Stimulated activated CD4-positive, alpha-beta T cell treated with anti-CD3 and anti-CD28 coated beads, Interleukin-4, amount 100 ng/mL, for 4 hours (primary cell): Measurements from ENCODE around the gene CDK5RAP2.
"Not testable (repeated sequence)": the region's sequence is repeated elsewhere in the genome, so short reads cannot be mapped to it uniquely, and the experiment has no call there.

Experiments used
- DNase-seq, 2 experiments: peaks; one replicate each; pipeline ENCODE4 v3.0.0-alpha.2; 2020

Gene CDK5RAP2

DNA sequence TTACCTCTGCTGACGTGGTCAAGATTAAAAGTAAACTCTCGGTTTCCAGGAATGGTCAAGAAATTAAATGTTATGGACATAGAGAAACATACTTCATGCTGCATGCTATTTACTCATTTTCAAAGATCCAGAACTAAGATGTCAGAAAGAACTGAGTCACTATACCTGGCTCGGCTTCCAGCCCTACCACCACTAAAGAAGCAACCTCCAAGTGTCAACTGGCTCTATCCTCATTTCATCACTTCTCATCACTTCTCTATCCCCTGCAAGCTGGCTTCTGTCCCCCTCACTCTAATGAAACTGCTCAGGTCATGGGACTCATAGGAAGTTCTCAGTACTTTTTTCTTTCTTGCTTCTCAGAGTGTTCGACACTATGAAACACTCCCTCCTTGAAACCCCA, 116.2 kb downstream of the CDK5RAP2 start:
- no peak for DNase-seq

DNA sequence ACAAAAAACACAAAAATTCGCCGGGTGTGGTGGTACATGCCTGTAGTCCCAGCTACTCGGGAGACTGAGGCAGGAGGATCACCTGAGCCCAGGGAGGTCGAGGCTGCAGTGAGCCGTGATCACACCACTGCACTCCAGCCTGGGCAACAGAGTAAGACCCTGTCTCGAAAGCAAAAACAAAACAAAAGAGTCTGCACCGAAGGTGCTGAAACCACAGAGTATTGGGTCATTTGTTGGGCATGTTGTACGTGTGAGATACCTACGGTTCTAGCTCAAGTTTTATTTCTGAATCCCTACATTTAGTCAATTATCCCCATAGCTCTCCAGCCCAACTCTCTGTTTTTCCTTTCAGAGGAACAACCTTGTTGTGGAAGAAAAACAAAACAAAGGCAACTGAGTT, 118.3 kb downstream of the CDK5RAP2 start:
- not testable (repeated sequence) for DNase-seq

DNA sequence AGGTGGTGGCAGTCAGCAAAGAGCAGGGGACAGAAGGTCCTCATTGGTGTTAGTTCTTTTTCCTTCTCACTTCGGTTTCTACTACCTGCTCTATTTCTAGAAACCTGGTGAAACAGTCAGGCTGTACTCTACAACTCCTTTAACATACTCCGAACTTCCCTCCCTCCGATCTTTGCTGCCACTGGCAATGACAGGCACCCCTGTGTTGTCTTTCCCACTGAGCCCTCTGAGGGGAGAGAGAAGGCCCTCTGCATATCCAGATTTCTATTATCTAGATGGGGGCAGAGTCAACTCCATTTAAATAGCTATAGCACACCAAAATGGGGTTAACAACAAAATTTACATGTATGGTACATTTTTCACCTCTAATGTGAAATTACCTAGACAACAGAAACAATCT, 123.7 kb downstream of the CDK5RAP2 start:
- DNase-seq: no peak

DNA sequence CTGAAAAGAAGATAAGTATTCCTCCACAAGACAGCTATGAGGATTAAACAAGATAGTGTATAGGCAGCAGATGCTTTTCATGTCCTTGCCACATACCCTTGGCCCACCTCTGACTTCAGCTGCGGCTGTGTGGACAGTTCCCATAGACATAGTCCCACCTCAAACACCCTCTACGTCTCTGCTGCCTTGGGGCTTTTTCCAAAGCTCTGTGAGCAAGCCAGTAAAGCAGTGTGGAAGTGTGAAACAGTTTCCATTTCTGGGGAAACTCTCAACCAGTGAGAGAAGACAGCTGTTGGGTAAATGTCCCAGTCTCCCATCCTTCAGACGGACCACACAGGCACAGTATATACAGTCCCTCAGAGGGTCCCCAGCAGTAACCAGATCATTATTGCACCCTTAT, 125.5 kb downstream of the CDK5RAP2 start:
- DNase-seq: no peak

DNA sequence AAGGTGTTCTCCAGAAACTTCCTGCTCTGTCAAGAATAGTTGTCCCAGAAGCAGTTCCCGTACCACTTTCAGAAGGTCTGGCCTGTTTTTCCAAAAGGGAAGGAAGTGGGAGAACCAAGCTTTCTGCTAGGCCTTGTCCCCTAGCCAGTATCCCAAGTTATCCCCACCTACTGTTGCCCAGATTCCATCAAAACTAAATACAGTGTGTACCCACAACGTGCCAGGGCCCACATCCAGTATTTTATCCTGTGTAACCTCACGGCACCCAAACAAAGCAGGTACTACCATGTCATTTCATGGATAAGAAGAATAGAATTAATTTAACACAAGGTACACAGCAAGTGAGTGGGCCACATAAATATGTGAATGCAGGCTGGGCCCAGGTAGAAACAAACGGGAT, 126.2 kb downstream of the CDK5RAP2 start:
- DNase-seq: no peak

DNA sequence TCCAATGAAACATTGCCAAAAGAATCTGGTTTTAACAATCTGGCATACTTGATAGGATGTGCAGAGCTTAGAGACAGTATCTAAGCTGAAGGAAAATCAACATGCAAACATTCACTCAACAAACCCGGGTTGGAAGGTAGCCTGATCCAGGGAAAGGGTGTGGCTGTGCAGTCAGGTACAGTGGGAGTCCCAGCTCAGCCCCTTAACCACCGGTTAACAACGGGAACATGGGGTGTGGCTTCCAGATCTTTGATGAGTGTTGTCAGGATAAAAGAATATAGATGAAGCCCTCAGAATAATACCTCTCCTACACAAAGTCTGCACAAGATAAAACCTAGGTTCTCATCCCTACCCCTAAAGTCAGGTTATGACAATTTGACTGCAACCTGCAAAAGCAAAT, 127.3 kb downstream of the CDK5RAP2 start:
- DNase-seq: no peak

DNA sequence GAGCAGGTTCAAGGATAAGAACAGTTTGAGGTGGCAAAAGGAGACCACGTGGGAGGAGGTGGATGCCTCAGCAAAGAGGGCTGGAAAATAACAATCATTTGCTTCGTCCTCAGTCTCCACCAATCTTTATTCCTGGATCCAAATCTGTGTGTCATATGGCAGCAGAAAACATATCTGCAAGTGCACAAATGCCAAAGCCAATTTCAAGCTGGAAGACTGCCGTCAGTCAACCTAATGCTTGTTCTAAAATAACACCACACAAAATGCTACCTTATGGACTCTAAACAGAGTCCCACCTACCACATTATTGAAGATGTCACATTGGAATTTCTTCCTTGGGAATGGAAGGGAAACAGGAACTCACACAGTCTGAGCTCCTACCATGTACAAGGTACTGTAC, 129.1 kb downstream of the CDK5RAP2 start:
- DNase-seq: no peak

DNA sequence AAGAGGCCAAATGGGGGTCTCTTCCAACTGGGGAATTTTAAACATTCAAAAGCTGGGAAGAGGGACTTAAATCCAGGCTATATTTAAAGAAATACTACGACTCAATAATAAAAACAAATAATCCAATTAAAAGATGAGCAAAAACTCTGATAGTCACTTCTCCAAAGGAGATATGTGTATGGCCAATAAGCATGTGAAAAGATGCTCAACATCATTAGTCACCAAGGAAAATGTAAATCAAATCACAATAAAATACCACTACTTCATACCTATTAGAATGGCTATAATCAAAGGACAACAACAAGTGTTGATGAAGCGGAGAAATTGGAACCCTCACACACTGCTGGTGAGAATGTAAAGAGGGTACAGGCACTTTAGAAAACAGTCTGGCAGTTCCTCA, 130.4 kb downstream of the CDK5RAP2 start:
- DNase-seq: no peak

DNA sequence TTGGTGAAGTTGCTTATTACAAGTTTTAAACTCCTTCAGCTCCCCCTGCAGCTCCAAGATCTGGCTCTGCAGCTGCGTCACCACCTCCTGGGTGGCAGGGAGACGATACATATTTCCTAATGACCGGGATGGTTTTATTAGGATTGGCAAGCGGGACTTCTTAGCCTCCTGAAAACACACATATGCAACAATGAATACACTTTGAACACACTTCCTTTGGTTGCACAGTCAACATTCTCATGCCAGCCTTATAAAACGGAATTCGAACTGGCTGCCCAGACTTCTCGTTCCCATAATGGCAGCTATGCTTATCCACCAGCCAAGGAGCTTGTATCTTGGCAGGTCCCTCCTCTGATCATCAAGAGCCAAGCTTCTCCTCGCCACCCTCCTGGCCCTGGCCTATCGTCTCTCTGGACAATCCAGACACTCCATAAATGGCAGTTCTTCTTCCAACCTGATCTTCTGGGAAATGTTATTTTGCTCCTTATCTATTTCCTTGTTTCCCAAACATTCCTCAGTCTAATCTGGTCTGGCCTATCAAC, 131.9 kb downstream of the CDK5RAP2 start:
- no peak for DNase-seq

DNA sequence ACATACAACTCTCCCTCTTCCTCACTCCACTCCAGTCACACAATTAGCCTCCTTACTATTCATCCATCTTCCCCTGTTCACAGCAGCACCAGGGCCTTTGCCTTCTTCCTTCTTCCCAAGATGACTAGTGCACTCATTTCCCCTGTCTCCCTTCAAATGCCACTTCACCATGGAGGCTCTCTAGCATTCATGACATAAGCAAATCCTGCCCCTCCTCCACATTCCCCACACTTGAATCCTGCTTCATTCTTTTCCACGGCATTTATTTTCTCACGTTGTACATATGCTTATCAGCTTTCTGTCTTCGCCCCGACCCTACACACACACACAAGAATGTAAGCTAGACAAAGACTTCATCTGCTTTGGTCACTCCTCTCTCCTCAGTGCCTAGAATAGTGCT, 133.3 kb downstream of the CDK5RAP2 start:
- no peak for DNase-seq

DNA sequence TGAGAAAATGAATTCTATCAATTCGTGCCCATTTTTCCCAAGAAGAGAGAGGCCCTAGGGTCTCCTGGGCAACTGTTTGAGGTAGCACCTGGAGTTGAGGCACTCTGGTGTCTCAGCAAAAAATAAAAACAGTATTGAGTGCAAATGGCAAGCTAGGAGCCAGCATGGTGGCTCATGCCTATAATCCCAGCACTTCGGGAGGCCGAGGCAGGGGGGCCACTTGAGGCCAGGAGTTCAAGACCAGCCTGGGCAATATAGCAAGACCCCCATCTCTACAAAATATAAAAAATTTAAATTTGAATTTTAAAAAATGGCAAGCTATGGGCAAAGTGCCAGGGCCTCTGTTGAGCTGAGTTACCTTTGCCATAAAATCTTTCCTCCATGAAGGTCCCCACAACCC, 136.0 kb downstream of the CDK5RAP2 start:
- DNase-seq: no peak

DNA sequence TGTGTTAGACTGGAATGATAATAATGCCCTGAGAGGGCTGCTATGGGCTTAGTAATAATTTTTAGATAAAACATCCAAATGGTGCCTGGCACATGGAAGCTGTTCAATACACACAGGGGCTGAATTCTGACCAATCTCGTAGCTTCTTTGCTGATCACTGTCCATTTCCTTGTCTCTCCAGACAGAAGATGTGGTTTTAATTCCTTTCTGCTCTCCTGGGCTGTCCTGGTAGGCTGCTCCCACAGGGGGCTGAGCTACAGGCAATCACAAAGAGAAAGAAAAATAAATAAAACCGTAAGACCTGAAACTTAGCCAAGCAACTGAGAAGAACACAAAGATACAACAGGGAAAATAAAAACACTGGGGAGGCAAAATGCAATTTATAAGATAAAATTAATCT, 136.5 kb downstream of the CDK5RAP2 start:
- no peak for DNase-seq

DNA sequence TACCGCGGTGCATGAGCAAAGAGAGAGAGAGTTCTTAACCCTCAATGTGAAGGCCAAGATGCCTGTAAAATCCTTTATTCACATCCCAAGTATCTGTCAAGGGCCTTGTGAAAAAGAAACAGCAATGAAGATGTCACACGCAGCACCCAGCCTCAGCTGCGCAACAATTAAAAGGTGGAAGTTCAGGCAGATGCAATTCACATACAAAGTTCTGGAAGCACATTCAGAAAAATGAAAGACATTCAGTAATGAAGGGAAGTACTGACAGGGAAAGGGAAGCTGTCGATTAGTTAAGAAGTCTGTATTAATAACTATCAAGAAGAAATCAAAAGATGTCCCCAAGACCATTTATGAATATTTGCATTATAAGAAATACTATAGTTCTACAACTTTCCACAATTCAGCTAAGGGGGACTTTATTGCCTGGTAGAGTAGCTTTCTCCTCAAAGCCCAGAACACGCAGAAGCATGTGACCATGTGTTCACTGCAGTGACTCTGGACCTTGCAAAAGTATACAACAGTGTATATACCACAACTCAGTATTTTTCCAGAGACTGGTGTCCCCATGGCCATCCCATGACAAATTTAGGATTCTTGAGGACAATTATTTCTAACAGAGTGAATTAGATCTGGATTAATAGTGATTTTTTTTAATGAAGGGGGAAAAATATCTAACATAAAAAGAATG, 137.5 kb downstream of the CDK5RAP2 start:
- no peak for DNase-seq

DNA sequence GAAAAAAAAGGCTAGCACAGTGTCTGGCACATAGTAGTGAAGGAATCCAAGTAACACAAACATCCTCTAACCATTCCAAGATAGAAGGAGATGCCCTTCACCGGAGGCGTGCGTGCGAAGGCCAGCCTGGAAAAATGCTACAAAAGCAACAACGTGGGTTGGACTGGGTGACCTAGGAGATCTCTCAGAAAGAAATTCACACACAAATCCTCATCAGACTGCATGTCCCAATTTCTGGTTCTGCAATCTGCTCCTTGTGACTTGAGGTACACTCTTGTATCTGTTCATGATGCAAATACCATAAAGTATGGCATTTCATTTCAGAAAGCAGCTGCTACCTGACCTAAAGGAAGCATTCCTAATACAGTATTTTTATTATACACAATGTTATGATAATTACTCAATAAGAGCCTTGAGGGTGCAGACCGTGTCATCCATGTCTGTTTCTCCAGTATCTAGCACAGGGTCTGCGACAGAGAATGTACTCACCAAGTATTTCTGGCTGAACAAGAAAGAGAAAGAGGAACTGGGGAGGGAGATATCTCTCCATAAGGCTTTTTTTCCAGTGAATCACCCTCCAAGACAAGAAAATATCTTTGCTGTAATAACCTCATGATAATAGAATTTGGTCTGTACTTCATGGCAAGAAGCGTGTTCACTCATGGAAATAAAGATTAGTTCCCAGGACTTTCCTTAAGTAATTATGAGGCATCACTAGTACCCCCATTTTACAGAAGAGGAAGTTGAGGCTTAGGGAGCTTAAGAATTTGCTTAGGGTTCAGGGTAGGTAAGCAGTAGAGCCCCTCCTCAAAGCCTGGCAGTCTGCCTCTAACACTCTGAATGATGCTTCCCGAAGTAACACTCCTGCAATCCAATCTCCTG, 138.3 kb downstream of the CDK5RAP2 start:
- DNase-seq: no peak

DNA sequence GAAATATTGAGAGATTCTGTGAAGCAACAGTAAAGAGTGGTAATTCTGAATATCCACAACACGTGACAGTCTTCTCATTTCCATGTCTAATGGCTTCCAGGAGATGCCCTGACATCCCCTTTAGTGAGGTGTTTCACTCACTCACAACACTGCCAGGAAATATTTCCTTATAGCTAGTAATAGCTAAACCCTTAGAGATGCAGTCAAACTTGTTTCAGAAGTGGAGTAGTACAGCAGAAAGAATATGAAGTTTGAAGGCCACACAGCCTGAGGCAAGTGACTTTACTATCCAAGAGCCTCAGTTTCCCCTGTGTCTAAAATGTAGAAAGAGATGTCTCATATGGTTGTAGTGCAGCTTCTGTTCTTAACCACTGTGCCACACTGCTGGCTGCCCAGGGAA, 139.2 kb downstream of the CDK5RAP2 start:
- DNase-seq: no peak

DNA sequence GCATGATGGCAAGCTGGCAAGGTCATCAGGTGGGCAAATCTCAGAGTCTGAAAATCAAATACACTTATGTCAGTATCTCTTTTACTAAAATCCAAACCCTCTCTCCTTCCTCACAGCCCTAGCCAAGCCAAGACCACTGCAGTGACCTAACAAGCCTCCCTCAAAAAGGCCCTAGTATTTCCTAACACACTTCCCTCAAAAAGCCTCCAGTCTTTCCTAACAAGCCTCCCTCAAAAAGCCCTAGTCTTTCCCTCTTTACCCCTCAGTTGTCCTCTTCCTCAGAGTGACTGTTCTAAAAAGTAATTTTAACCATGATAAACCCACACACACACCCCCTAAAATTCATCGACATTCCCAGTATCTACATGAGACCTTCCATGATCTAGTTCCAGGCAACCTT, 140.0 kb downstream of the CDK5RAP2 start:
- no peak for DNase-seq

DNA sequence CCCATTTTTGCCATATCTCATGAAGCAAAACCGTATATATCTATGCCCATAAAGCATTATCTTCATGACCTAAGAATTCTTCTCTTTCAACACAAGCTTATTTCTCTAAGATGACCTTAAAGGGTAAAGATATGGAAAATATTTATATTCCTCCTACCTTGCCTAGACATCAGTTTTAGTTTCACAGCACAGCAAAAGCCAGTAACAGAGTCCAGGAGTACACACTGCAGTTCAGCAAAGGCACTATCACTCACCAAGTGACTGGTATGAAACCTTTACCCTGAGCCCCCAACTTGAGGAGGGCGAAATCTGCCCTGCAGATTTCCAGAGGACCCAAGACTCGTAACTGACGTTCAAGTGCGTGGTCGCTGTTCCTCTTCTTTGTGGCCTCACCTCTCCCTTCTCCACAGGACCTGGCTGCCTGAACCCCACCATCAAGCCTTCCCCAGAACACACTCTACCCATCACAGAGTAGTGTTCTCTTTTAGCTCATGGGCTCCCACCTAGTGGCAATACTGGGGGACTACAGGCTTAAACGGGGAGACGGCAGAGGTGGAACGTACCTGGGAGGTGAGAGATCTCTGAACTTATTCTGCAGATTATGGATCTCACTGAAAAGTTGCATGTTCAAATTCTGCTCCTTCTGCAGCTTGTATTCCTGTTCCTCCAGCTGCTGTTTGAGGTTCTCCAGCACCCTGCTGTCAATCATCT, 141.0 kb downstream of the CDK5RAP2 start:
- DNase-seq: no peak

DNA sequence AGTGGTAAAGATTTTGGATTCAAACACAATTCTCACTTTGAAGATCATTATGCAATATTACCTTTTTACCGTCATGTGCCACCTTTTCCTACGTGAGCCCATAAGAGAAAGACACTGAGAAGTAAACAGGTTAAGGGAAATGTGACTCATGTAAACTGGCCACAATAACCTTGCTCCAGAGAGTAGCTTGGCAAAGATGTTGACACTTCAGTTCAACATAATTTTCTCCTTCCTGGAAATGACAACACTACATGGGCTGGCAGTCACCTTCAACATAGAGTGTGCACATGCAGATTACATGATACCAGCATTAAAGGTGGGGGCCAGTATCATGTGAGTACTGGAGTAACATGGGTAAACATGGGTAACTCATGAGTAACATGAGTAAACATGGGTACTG, 141.9 kb downstream of the CDK5RAP2 start:
- DNase-seq: no peak

DNA sequence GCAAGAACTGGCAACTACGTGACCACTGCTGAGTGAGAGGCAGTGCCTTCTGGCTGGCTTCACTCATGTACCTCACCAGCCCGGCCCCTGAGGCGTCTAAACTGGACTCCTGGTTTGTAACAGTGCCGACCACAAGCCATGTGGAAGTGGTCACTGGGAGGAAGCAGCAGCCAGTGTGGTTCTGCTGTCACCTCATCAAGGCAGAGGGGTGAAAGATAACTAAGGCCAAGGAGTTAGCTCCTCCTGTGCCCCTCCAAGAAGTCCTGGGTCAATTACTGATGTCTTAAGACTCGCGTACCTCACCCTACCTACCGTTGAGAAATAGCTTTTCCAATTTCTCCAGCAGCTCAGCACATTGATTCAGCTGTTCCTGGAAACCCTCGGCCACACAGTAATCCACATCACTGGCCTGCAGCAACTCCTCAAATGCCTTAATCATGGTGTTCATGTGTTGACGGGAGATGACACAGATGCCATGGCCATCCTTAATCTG, 142.9 kb downstream of the CDK5RAP2 start:
- DNase-seq: no peak

DNA sequence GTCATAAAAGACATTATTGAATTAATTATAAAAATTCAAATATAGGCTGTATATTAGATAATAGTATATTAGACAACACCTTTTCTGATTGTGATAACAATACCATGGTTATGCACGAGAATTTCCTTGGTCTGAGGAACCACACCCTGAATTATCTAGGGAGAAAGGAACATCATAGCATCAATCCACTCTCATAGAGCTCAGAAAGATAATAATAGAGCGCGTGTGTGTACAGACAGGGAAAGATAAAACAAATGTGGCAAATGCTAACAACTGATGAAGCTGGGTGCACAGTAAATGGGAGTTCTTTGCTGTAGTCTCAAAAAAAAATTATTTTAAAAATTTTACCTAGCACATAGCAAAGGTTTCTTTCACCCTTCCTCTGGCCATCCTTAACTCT, 143.5 kb downstream of the CDK5RAP2 start:
- DNase-seq: no peak

DNA sequence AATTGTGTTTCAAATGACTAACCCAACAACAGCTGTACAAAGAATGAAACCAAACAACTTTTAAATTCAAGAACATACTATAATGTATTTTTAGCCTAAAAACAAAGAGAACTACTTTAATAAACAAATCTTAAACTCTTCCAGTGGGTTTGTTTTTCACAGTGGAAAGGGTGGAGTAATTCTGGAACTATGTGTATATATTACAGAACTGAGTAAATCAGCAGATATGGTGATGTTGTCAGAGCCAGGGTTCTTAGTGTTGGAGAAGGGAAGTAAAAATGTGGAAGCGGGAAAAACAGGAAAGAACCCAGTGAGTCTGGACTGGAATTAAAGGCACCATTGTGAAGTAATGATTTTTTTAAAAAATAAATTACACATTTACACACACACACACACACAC, 144.9 kb downstream of the CDK5RAP2 start:
- no peak for DNase-seq

DNA sequence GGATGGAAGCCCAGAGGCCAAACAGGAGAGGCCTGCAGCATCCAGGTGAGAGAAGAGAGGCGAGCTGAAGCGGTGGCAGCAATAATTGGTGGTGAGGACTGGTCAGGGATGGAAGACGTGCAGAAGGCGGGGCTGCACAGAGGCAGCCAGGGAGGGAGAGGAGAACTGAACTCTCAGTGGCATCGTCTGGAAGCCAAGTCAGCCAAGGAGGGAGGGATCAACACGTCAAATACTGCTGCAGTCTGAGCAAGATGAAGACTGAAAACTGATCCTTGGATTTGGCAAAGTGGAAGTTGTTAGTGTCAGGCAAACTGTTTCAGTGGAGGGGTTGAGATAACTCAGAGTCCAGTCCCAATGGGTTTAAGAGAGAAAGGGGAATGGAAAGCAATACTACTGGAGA, 145.4 kb downstream of the CDK5RAP2 start:
- no peak for DNase-seq

DNA sequence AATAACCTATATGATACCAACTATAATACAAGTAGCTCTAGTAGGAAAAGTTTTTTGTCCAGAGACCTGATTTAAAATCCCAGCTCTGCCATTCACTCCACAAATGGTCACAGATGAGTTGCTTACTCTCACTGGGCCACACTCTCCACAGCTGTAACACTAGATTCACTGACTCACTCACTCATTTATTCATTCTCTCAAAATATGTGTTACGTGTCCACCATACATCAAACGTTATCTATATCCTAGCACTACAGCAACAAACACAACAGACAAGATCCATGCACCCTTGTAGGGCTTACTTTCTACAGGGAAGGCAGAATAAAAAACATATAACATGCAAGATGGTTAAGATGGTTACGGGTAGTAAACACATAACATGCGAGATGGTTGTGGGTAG, 146.3 kb downstream of the CDK5RAP2 start:
- no peak for DNase-seq
